Stimulated activated CD4-positive, alpha-beta T cell treated with anti-CD3 and anti-CD28 coated beads, Interleukin-1b, Interleukin-23, amount 100 ng/mL, for 1 hour (primary cell): ENCODE results near the gene BEST2.
"Not testable (repeated sequence)": the region's sequence is repeated elsewhere in the genome, so short reads cannot be mapped to it uniquely, and the experiment has no call there.

Source experiments
- DNase-seq, 2 donors: peaks; one replicate each; pipeline ENCODE4 v3.0.0-alpha.2; 2020; ENCODE audit warnings: low read depth in 2 of 2

Gene BEST2

GRCh38 chr19:12787458-12787857 is 35.9 kb downstream of the BEST2 start:
- DNase-seq, result no peak

- DNase-seq, result no peak
These were observed 36.6 kb downstream of the BEST2 start for GRCh38 chr19:12788042-12788681.

GRCh38 chr19:12788682-12789097 is 37.1 kb downstream of the BEST2 start:
- DNase-seq, result peak in 1 of 2 donors; percentile 32

- no peak for DNase-seq
These were observed 37.7 kb downstream of the BEST2 start for GRCh38 chr19:12789098-12789903.

GRCh38 chr19:12789904-12790619 is 38.5 kb downstream of the BEST2 start:
- DNase-seq, result peak; percentile 62 to 86

GRCh38 chr19:12790628-12791344 is 39.2 kb downstream of the BEST2 start:
- DNase-seq, result no peak

GRCh38 chr19:12791345-12792050 is 39.9 kb downstream of the BEST2 start, which contains the start of gene JUNB:
Gene JUNB (plus strand): TSS chr19:12791486. CDS start chr19:12791772, 286 bp downstream.
- DNase-seq, result peak; percentile 91 to 97

- peak in 1 of 2 donors; percentile 44 for DNase-seq
These were observed 40.7 kb downstream of the BEST2 start for GRCh38 chr19:12792051-12792852.

- no peak for DNase-seq
These were observed 41.3 kb downstream of the BEST2 start for GRCh38 chr19:12792853-12793289.

GRCh38 chr19:12793290-12794195 is 42.0 kb downstream of the BEST2 start:
- DNase-seq, result peak; percentile 92

GRCh38 chr19:12794196-12794941 is 42.8 kb downstream of the BEST2 start:
- no peak for DNase-seq

GRCh38 chr19:12794971-12795381 is 43.4 kb downstream of the BEST2 start:
- DNase-seq, result no peak

GRCh38 chr19:12796146-12797071 is 44.8 kb downstream of the BEST2 start:
- DNase-seq, result peak in 1 of 2 donors; percentile 56

GRCh38 chr19:12797141-12797587 is 45.6 kb downstream of the BEST2 start:
- DNase-seq, result no peak

GRCh38 chr19:12797607-12798006 is 46.0 kb downstream of the BEST2 start:
- DNase-seq, result not testable (repeated sequence)

- DNase-seq, result no peak
These were observed 48.3 kb downstream of the BEST2 start for GRCh38 chr19:12799742-12800465.

- no peak for DNase-seq
These were observed 48.8 kb downstream of the BEST2 start for GRCh38 chr19:12800466-12800770.
